Non-pigmented ciliary epithelial cell (primary cell): ENCODE measurements around the gene CHSY1.
A peak's percentile ranks its signal among the peaks of the same experiment; 100 is the strongest.
"Not testable (repeated sequence)": the region's sequence is repeated elsewhere in the genome, so short reads cannot be mapped to it uniquely, and the experiment has no call there.

Source experiments
- DNase-seq: peaks from one replicate; pipeline ENCODE4 v3.0.0-alpha.2; 2010; ENCODE audit warnings: low read depth

CHSY1 gene

GRCh38 chr15:101134780-101135179 is 117.1 kb downstream of the CHSY1 start:
- no peak for DNase-seq

GRCh38 chr15:101133751-101134261 is 118.0 kb downstream of the CHSY1 start:
- DNase-seq, result no peak

DNA sequence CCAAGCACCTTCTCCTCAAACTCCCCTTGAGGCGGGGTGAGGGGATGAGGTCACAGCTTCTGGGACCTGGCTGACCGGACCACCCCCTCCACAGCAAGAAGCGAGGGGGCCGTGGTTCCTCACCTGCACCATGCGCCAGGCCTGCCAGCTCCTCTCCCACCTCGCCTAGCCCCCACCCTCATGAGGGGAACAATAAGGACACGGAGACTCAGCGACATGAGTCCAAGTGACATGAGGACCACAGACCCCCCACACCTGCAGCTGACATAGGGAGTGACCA is 118.7 kb downstream of the CHSY1 start:
- DNase-seq, result no peak

GRCh38 chr15:101132390-101133180 is 119.3 kb downstream of the CHSY1 start:
- no peak for DNase-seq

GRCh38 chr15:101131489-101132389 is 120.1 kb downstream of the CHSY1 start:
- no peak for DNase-seq

DNA sequence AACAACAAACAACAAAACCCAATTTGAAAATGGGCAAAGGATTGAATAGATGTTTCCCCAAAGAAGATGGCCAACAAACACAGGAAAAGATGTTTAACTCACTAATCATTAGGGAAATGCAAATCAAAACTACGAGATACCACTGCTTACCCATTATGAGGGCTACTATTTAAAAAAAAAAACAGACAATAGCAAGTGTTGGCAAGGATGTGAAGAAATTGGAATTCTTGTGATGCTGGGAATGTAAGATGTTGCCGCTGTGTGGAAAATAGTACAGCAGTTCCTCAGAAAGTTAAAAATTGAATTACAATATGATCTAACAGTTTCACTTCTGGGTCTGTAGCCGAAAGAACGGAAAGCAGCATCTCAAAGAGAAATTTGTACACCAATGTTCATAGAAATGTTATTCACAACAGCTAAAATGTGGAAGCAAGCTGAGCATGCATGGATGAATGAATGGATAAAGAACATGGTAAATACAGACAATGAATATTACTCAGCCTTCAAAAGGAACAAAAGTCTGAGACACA is 121.9 kb downstream of the CHSY1 start:
- DNase-seq, result no peak

DNA sequence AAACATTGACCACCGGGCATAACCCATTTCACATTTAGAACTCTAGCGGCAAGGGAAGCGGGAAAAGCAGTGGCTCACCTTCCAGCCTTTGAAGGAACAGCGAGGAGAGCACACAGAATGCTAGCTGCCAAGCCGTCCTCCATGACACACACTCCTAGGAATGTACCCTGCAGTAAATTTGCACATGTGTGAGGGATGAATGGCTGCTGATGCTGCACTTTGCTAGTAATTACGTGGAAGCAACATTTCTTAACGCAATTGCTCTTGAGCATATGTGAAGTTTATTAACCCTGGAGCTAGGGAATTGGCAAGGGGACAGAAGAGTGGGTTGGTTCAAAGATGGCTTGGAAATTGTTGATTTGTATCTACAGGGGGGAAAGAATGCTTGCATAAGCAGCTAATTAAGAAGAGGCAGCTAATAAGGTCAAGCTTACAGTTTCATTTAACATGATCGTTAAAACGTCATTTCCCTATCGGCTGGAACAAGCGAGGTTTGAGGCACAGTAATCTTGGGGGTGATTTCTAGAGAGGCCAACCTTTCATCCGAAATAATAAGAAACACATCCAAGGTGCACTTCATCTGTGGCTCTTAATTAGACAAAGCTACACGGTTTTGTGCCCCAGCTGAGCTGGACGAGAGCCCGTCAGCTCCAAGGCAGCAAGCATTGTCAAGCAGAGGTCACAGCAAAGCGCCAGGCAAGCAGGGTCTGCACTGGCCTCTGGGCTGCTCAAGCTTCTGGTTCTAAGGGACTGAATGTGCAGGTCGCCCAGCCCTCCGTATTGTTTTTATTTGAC is 123.4 kb downstream of the CHSY1 start:
- DNase-seq, result peak; percentile 94

DNA sequence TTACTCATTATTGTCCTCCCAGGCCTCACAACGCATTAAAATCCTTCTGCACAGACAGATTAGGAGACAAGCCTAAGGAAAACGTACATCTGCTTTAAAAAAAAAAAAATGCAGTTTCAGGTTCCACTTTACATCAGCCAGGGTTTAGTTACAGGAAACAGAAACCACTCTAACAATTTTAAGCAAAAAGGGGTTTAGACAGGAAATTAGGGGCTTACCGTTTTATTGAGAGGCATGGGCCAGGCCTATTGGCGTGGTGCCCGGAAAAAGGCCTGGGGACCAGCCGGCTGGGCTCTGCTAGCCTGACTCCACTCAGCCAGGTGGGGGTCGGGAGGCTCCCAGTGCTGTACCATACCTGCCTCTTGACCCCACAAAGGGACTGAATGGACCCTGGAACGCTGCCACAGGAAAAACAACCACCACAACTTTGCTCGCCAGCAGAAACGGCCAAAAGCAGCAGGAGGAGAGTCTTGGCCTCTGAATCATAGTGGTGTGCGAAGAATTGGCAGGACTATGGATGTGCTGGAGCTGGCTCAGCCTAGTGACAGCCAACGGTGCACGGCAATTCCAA is 124.3 kb downstream of the CHSY1 start:
- DNase-seq, result peak; percentile 79

- DNase-seq, result no peak
These were observed 125.0 kb downstream of the CHSY1 start for GRCh38 chr15:101126618-101127505.

DNA sequence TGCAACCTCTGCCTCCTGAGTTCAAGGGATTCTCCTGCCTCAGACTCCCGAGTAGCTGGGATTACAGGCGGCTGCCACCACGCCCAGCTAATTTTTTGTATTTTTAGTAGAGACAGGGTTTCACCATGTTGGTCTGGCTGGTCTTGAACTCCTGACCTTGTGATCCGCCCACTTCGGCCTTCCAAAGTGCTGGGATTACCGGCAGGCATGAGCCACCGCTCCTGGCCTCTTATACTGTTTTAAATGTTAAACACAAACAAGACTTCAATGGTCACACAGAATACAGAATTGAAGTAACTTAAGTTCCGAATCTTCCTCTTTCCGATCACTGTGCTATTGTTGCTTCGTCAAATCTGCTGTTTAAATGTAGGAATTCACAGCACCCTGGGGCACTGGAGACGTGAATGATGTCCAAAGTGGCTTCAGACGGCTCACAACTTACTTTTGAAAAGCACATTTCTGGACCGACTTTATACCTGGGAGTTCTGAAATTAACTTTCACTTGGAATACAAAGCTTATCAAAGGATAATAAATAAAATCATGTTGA is 125.9 kb downstream of the CHSY1 start:
- DNase-seq, result not testable (repeated sequence)
